NCI-H1436 (cell line): ENCODE results near the gene OS9.
A peak's percentile ranks its signal among the peaks of the same experiment; 100 is the strongest.

Experiments used
- DNase-seq: peaks from one replicate; lab custom pipeline; 2025; lab: John Stamatoyannopoulos, UW

The OS9 gene

DNA sequence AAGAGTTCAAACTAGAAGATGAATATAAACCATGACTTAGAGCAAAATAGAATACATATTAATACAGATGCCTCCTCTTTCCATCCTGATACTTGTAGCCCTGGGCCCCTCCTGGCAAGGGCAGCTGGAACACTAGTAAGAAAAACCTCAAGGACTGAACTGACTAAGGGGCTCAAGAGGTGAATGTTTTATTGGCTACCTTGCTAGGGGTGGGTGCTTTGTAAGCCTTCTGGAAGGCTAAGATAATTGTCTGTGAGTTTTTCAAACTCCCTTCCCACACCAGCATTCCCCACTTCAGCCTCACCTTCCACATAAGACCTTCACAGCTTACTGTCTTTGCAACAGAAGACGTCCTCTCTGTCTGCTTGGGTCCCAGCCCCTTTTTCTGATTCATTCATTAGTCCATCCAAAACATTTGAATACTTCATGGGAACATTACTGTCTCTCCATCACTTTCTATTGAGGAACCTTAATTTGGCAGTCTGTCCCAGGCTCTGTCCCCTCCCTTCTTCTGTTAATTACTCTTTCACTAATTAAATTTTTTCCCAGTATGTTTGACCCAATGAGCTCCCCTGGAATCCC, 59.9 kb downstream of the OS9 start:
- DNase-seq, result no peak

DNA sequence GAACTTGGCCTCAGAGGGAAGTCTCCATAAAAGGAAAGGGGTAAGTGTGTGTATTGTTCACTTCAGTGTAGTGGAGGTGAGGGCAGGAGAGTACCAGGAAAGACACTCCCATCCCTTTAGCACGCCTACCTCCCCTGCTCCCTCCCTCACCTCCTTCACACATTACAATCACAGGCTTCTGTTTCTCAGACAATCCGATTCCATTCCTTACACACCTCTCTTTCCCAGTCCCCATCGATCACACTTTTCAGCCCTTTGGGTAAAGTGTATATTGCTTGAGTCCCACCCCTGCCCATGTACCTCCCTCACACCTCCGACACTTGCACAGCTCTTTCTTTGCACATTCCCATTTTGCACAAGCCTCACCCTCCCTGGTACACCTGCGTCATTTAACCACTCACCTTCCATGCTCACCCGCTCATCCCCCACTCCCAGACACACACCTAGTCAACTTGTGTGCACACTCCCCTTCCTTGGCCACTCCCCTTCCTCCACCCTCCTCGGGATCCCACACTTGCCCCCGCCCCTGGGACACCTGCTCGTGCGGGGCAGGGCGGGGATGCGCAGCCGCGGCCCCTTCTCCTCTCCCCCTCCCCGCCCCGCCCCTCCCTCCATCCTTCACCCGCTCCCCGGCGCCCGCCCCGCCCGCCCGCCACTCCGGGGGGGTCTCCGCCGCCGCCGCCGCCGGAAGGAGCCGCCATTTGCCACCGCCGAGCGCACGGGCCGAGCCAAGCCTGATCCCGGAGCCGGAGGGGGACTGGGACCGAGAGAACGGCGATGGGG, 60.7 kb downstream of the OS9 start, which contains the start of gene MARCHF9:
MARCHF9 (plus strand) TSS at position 693 of the 783 bp plus-strand sequence. CDS start 426 bp downstream, outside the sequence.
- DNase-seq, result peak; percentile 86

DNA sequence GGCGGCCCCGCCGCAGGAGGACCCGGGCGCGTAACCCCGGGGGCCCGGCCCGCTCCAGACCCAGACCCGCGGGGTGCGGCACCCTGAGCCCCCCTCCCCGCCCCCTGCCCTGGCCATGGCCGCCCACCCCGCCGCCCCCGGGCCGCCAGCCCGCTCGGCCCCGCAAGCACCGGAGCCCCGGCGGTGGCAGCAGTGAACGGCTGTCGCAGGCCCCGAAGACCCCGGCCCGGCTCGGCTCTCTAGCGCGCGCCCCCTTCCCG, 61.2 kb downstream of the OS9 start:
- DNase-seq, result no peak

DNA sequence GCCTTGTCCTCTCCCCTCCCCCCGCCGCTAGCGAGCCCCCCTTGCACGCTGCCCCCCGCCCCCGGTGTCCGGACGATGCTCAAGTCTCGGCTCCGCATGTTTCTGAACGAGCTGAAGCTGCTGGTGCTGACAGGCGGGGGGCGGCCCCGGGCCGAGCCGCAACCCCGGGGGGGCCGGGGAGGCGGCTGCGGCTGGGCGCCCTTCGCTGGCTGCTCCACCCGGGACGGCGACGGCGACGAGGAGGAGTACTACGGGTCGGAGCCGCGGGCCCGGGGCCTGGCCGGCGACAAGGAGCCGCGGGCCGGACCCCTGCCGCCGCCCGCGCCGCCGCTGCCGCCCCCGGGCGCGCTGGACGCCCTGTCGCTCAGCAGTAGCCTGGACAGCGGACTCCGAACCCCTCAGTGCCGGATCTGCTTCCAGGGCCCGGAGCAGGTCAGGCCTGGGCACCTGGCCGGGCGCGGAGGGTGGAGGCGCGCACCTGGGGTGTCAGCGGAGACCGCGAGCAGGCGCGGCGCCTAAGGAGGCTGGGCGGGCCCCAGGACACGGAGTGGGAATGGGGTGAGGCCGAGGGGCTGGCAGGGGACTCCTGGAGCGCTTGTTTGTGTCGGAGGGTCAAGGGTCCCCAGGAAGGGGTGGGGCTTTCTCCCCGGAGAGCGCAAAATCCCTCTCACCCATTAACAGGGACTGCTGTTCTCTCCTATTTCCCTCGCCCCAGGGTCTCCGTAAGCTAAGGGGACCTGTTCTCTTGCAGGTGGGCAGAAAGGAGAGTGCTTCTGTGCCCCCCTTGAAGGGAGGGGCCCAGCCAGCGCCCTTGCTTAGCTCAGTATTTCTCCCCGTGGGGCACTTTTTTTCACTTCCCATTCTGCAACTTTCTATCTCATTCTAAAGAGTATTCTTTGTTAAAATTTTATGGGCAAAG, 61.8 kb downstream of the OS9 start:
- DNase-seq, result no peak

DNA sequence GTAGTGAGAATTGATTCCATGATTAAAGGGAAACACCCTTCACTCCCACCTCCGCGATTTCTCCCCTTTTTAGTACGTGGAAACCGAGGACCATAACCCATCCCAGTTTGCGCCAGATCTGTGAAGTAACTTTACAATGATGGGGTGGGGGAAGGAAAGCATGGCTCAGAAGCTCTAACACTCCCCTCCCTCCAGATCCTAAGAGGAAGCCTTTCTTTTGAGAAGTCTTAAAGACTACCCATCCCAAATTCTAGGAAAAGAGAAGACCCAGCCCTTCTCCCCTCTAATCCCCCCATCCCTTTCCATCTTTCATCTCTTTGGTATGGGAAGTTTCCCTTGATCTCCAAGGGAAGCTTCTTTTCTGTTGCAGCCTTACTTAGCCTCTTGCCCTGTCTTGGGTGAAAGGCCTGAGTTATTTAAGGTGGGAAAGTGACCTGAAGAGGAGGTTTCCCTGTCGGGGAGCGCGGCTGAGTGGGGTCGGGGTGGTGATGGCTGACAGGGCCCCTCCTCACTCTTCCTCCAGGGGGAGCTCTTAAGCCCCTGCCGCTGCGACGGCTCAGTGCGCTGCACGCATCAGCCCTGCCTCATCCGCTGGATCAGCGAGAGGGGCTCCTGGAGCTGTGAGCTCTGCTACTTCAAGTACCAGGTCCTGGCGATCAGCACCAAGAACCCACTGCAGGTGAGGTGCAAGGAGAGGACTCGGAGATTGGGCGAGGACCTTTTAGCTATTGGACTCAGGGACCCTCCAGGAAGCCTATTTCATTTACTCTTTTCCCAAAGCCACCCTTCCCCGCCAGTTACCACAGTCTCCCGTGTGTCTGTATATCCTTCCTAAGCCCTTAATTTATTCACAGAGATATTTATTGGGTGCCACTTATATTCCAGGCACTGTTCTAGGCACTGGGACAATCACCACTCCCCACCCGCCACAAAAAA, 62.7 kb downstream of the OS9 start:
- peak; percentile 40 for DNase-seq

DNA sequence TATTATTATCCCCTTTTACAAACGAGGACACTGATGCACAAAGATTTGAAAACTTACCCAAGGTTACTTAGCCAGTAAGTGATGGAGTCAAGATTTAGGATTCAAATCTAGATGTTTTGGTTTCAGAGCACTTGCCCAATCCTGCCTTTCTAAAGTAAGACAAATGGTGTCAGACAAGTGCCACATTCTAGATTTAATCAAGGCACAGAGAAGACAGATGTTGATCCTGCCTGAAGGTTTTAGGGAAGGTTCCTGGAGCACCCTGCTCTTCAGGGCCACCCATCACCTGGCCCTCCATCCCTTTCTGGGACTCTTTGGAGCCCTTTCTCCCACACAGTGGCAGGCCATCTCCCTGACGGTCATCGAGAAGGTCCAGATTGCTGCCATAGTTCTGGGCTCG, 63.8 kb downstream of the OS9 start:
- no peak for DNase-seq

DNA sequence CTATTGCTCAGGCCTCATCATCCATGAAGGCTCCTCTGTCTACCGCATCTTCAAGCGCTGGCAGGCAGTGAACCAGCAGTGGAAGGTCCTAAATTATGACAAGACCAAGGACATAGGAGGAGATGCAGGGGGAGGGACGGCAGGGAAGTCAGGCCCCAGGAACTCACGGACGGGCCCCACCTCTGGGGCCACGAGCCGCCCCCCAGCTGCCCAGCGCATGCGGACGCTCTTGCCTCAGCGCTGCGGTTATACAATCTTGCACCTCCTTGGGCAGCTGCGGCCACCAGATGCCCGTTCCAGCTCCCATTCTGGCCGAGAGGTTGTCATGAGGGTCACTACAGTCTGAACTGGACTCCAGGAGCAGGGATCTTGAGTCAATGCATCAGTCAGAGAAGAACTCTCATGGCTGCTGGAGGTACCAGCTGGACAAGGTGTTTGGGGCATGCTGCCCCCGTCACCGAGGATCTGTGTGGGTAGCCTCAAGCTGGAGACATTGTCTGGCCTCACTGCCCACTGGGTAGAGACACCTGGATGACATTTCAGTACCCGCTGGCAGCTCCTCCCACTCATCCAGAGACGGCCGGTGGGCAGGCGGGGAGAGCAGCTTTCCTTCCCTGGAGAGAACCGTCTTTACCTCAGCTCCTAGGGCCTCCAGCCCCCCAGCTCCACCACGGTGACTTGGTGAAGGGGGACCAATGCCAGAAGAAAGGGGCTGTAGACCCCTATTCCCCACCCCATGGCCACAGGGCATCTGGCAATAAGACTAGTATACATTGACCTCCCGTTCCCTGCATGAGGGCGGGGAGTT, 64.8 kb downstream of the OS9 start:
- DNase-seq, result no peak

DNA sequence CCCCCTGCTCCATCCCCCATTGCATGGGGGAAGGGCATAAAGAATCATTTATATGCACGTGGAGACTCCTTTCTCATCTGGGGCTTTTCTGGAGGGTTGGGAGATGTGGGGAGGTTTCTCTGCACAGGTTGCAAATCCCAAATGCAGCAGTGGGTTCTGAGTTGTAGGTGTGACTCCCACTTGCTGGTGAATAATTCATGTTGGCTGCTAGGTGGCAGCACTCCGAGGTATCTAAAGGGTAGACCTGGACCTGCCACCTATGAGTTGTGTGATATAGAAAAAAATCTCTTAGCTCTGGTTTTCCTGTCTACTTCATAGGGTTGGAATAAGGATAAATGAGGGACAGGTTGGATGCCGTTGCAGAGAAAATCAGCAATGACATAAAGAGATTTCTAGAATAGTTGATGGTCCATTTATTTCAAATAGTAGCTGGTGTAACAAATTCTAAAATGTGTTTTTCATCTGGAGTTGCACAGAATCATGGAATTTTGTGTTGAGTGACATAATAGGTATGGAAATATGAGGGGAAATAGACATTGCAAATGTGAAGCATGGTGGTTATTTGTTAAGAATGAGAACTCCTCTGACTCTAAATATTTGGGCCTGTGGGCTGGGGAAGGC, 65.5 kb downstream of the OS9 start:
- no peak for DNase-seq

DNA sequence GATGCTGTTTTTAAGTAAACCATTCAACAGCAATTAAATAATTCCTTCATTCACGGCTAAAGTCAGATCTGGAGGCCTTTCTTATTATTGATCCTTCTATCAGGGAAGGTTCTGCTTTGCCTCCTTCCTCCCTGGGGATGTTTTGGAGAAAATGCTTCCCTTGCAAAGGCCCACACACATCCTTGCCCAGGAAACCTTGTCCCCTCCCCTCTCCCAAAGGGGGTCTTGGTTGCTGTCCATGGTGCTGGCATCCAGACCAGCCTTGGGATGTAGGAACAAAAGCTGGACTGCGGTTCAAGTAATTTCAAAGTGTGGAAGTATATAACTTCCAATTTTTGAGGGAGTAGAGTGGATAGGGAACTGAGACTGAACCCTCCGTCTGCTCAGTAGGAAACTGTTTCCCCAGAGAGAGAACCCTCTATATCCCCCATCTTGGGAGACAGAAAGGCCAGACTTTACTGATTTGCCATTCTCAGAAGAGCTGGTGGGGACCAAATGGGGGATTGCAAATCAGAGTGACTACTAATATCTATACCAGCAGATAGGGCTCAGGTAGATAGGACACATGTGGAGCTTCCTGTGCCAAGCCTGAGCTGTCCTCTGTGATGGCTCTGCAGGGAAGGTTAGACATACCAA, 66.5 kb downstream of the OS9 start:
- DNase-seq, result no peak

DNA sequence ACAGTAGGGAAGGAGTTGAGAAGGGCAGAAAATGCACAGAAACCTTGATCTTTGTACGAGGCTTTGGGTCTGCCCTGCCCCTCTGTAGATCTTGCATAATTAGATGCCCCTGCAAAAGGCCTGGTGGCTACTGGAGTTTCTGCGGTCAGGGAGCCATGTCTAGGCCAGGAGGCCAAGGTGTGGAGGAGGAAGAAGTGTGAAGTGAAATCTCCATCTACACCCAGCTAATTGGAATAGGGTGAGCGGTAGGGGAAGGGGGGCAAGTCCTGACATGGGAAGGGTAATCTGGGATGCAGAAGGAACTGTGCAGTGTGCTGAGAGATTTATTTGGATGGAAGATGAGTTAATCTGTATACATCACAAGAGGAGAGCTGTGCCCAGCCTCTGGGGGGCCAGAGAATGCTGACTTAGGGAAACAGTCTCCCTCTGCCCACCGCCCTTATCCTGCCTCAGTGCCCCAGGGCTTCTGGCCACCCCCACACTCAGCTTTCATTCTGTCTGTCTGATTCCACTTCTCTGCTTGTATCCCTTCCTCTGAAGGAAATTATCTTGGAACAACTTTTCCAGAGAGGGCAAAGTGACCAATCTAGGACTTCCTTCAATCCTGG, 67.6 kb downstream of the OS9 start:
- no peak for DNase-seq

DNA sequence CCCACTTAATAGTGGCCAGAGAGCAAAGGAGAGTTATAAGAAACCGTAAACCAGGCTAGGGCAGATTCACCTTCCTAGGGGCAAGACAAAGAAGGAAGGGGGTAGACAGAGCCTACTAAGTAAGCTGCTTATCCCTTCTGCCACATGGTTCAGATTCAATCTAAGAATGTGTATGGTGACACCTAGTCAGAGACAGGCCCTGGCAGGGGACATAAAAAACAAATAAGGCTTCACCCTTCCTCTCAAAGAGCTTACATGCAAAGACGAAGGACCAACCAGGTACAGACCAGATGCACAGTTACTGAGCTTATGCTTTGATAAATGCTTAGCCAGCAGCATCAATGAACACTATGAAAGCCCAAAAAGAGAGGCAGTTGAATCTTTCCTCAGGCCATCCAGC, 68.5 kb downstream of the OS9 start:
- no peak for DNase-seq

DNA sequence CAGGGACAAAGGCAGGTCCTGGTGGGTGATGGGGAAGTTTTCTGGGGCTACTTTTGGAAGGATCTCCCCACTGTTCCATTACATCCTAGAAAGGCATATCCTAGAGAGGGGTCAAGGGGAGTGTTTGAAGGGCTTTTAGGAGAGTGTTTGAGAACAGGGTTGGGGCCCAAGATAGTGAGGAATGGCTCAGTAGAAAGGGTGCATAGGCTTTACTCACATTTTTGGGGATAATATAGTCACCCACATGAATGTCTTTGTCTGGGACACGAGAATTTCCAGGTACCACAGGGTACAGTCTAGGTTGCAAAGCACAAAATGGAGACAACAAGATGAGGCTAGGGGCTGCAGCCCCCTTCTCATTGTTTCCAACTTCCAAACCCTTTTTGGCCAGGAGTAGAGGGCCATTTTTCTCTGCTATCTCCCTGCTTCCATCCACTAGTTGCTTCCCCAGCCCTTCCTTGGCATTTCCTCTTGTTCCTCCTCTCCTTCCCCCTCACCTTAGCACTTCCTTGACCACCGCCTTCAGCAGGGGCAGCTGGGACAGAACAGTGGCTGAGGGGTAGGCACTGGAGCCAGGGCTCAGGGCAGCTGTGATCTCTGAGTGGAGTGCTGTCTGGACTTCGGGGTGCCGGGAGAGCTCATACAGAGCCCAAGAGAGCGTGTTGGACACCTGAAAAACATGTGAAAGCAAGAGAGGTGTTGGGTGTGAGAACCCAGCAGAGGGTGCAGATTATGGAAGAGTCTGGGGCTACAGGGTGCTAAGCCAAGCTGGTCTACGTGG, 70.1 kb downstream of the OS9 start:
- DNase-seq, result no peak

DNA sequence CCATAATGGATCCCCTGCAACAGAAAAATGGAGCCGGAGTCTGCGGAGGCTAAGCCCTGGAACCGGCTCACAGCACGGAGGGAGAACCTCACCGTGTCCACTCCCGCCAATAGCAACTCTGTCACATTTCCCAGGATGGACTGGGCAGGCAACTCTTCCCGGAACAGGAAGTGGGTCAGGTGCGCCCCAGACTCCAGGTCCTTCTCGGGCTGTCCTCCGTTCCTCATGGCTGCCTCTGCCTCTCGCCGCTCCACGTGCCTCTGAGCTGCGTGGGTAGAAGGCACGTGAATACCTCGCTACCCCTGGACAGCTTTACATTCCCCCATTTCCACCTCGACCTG, 70.7 kb downstream of the OS9 start:
- DNase-seq, result no peak

DNA sequence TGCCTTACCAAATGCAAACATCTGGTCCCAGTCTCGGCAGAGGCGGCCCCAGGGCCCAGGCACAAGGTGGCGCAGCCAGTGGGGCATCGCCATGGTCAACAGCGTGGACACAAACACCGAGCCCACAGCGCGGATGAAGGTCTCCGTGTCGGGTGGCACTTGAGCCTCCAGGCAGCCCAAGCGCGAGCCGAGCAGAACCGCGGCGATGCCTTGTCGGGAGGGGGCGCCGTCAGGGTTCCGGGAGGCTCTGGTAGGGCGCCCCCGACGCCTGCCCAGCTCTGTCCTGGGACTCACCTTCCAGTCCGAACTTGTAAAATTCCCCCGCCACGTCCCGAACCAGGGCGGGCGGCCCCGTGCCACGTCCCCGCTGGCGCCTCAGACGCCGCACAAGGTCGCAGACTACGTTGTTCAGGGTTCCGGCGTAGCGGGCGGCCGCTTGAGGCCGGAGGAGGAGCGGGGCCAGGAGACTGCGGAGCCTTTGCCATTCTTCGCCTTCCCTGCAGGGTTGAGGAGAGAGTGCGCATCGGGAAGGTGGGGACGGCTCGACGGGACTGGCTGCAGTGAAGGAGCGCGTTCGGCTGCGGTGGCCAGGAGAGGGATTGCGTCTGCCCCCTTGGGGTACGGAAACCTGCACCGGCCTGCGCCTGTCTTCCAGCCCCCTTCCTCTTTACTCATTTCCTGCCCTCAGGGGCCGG, 71.2 kb downstream of the OS9 start:
- peak; percentile 10 for DNase-seq

DNA sequence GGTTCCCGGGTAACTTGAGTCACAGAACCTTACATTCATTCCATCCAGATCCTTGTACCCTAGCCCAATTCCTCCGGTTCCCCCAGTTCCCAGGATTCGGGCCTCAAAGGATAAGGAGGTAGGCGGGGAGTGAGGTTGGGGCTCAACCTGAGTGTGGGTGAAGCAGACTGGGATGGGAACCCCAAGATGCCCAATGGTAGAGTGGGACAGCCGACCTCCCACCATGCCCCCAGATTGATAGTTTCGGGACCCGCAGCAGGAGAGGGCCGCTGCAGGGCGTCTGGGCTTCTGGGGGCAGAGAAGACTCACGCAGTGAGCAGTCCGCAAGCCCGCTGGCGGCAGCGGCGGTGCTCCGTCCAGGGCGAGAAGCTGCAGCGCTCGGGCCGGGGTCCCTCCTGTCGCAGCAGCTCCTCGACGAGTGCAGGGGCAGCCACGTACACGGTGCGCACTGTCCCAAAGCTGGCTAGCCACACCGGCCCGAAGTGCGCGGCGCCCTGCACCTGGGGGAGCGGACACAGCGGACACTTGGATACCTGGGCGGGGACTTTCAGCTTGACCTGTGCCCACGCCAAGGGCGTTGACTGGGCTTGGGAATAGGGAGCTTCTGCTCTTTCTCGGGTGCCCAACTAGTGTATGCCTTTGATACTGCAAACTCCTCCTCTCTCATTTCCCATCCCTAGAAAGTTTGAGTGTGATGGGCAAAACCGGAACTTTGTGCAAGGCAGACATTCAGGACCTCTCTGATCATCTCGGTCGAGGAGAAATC, 71.9 kb downstream of the OS9 start:
- DNase-seq, result no peak

DNA sequence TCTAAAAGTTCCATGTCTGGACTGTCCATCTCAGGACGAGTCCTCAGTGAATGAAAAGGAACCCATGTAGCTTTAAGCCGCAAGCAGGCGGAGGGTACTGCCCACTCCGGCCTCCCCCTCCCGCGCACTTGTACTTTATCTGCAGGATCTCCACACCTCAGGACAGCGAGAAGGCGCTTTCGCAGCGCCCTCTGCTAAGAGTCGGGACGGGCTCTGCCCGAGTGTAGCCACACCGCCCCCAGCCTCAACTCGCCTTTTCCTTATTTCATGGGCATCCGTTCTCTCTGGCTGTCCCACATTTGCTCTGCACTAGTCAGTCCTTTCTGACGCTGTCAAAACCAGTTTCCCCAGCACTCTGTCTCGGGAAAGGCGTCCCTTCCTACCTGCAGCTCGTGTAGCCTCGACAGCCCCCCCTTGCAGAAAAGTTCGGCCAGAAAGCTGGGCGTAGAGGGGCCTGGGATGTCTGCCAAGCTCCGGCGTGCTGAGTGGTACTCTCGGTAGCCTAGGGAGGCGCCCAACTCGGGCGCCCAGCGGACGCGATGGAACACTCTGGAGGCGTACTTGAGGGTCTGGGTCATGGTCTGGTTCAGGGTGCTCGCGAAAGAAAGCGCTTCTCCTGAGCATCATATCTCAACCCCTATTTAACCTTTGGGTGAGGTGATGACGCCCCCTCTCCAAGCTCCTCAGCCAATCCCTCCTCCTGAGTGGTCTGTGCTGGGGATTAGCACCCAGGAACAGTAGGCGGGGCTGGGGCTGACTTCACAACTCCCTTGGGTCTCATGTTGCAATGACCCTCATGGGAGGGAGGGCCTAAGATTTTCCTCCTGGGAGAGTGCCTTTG, 72.8 kb downstream of the OS9 start, which contains the start of gene CYP27B1:
CYP27B1 (minus strand) TSS at position 615 of the 841 bp plus-strand sequence; CDS start at position 578, 37 bp downstream.
- DNase-seq, result no peak
